KBM-7 (cell line): ENCODE measurements around the gene FPR2.
"Not testable (repeated sequence)": the region's sequence is repeated elsewhere in the genome, so short reads cannot be mapped to it uniquely, and the experiment has no call there.

Source experiments
- DNase-seq: peaks from one replicate; pipeline ENCODE4 v3.0.0-alpha.2; 2015
- in situ Hi-C: fragments of 300-500 bp; cut with MboI; formaldehyde crosslinking; loops from 2 replicates; pipeline ENCODE4 v1.14.3; 2020; ENCODE audit warnings: low sequenced_read_pairs, low pct_unique_long_range_greater_than_20kb, mixed read lengths

FPR2 gene

GRCh38 chr19:51737924-51738323 lies 23.1 kb upstream of the FPR2 start:
- in situ Hi-C loops, result no loop called here
- no peak for DNase-seq

GRCh38 chr19:51738523-51738922 lies 22.5 kb upstream of the FPR2 start:
- DNase-seq, in situ Hi-C loops: not testable (repeated sequence)

GRCh38 chr19:51739466-51740213 lies 21.3 kb upstream of the FPR2 start:
- in situ Hi-C loops, result no loop called here
- no peak for DNase-seq

- in situ Hi-C loops, result no loop called here
- DNase-seq, result no peak
Measured at GRCh38 chr19:51740356-51740755, 20.6 kb upstream of the FPR2 start.

- in situ Hi-C loops, result no loop called here
Measured at GRCh38 chr19:51742789-51743188, 18.2 kb upstream of the FPR2 start.

GRCh38 chr19:51743405-51743804 lies 17.6 kb upstream of the FPR2 start:
- DNase-seq, result no peak
- in situ Hi-C loops, result no loop called here

More at GRCh38 chr19:51742789-51743188, 18.2 kb upstream of the FPR2 start:
- DNase-seq, result peak; percentile 28

GRCh38 chr19:51746731-51747130 lies 14.2 kb upstream of the FPR2 start:
- DNase-seq, result no peak

GRCh38 chr19:51749979-51750378 lies 11.0 kb upstream of the FPR2 start:
- in situ Hi-C loops, result no loop called here
- no peak for DNase-seq

More at GRCh38 chr19:51746731-51747130, 14.2 kb upstream of the FPR2 start:
- in situ Hi-C loops, result no loop called here

GRCh38 chr19:51750400-51751094 lies 10.4 kb upstream of the FPR2 start:
- in situ Hi-C loops, result no loop called here

GRCh38 chr19:51751655-51752054 lies 9.3 kb upstream of the FPR2 start, which contains the start of gene FPR1:
FPR1 (minus strand) TSS chr19:51751878; CDS start chr19:51746994, 4,884 bp downstream.
- in situ Hi-C loops, result no loop called here
- DNase-seq, result peak; percentile 55

More at GRCh38 chr19:51750400-51751094, 10.4 kb upstream of the FPR2 start:
- DNase-seq, result no peak

- in situ Hi-C loops, result no loop called here
- no peak for DNase-seq
Measured at GRCh38 chr19:51754109-51754508, 6.9 kb upstream of the FPR2 start.

GRCh38 chr19:51754770-51755169 lies 6.2 kb upstream of the FPR2 start:
- no peak for DNase-seq

GRCh38 chr19:51755571-51755970 lies 5.4 kb upstream of the FPR2 start:
- in situ Hi-C loops, result no loop called here
- DNase-seq, result no peak

More at GRCh38 chr19:51754770-51755169, 6.2 kb upstream of the FPR2 start:
- in situ Hi-C loops, result no loop called here

- no peak for DNase-seq
- in situ Hi-C loops, result no loop called here
Measured at GRCh38 chr19:51761696-51762095, 716 bp downstream of the FPR2 start.

GRCh38 chr19:51765086-51765485 lies 4.1 kb downstream of the FPR2 start:
- no peak for DNase-seq
- in situ Hi-C loops, result no loop called here

GRCh38 chr19:51766461-51766860 lies 5.5 kb downstream of the FPR2 start:
- in situ Hi-C loops, result no loop called here
- no peak for DNase-seq

- DNase-seq, result peak; percentile 66
- in situ Hi-C loops, result no loop called here
Measured at GRCh38 chr19:51771376-51772130, 10.6 kb downstream of the FPR2 start.

GRCh38 chr19:51772977-51773376 lies 12.0 kb downstream of the FPR2 start:
- in situ Hi-C loops, result no loop called here
- DNase-seq, result no peak

- DNase-seq, in situ Hi-C loops: not testable (repeated sequence)
Measured at GRCh38 chr19:51776561-51776960, 15.6 kb downstream of the FPR2 start.
